GM21381 (cell line): Measurements from ENCODE around the gene PITPNC1.
"Not testable (repeated sequence)": the region's sequence is repeated elsewhere in the genome, so short reads cannot be mapped to it uniquely, and the experiment has no call there.

Experiments used
- ATAC-seq: cut with Tn5 transposase; IDR thresholded peaks from one replicate; pipeline ENCODE4 v1.9.1; 2021; ENCODE audit warnings: mild to moderate bottlenecking, moderate library complexity; ENCODE audit not compliant: unreplicated experiment

The PITPNC1 gene

DNA sequence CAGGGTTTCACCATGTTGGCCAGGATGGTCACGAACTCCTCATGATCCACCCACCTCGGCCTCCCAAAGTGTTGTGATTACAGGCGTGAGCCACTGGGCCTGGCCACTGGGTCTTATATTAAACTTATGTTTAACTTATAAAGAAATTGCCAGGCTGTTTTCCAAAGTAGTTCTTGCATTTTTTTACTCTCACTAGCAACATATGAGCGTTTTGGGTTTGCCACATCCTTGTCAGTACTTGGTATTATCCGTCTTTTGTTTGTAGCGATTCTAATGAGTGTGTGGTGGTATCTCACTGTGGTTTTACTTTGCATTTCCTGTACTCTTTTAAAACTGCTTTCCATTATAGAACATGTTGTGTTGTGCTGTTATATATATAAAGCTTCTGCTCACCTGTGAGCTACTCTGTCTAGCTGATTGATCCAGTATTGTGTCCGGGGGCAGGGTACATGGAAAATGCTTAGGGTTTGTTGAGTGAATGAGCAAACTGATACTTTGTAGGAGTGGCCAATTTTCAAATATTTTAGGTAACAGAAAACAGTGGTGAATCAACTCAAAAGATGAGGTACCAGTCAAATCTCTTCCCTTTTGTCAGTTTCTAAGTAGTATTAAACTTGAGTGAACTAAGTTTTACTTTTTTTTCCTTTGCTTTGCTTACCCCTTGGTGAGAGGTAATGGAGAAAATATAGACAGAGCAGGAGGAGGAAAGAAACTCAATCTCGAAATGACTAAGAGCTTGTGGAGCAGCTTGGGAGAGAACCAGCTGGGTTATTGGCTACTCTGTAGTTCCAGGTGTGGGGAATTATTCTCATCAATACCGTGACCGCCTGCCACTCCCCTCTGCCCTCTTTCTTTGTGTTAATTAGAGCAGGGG lies 75.8 kb downstream of the PITPNC1 start:
- no peak for ATAC-seq

- no peak for ATAC-seq
These were observed 79.0 kb downstream of the PITPNC1 start for GRCh38 chr17:67456103-67456502.

DNA sequence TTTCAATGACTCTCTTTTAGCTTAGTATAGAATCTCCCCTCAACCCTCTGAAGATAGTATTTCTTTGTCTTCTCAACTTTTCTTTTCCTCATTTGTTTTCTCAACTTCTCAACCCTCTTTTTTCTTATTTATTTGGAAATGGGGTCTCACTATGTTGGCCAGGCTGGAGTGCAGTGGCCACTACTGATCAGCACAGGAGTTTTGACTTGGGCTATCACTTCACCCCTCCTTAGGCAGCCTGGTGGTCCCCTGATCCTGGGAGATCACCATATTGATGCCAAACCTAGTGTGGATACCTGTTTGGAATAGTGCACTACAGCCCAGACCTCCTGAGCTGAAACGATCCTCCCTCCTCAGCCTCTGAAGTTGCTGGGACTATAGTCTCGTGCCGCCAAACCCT lies 79.8 kb downstream of the PITPNC1 start:
- no peak for ATAC-seq

- no peak for ATAC-seq
These were observed 81.1 kb downstream of the PITPNC1 start for GRCh38 chr17:67458203-67458602.

DNA sequence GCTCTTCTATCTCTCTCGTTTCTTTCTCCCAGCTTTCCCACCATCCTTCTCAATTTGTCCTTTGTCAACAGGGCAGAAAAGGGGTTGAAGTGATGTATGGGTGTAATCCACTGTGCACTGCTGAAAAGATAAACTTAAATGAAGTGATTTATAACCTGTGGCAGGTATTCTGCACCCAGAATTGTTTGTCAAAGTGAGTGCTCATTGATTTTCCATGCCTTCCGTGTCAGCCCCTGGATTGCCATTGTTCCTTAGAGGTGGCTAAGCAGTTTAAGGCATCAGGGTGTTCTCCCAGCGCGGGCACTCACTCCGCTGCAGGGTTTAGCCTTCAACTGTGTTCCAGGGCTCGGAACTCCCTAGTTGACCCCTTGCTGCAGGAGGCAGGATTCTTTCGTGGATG lies 82.9 kb downstream of the PITPNC1 start:
- no peak for ATAC-seq

- ATAC-seq, result no peak
These were observed 84.2 kb downstream of the PITPNC1 start for GRCh38 chr17:67461228-67461780.

DNA sequence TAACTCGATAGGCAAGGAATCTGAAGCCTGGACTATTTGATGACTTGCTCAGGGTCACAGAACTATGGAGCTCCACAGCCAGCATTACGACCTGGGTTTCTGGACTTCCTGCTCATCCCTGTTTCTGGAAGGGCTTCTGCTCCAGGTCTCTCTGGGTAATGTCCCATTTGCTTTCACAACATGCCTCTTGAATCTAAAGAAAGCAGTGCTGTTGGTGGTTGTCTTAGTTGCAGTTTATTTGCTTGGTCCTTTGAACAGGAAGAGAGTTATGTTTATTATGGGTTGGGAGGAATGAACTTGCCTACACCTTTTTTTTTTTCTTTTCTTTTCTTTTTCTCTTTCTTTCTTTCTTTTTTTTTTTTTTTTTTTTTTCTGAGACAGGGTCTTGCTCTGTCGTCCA lies 84.8 kb downstream of the PITPNC1 start:
- no peak for ATAC-seq

GRCh38 chr17:67466251-67466796 lies 89.2 kb downstream of the PITPNC1 start:
- ATAC-seq, result no peak

- no peak for ATAC-seq
These were observed 90.7 kb downstream of the PITPNC1 start for GRCh38 chr17:67467500-67468455.

GRCh38 chr17:67469208-67469980 lies 92.3 kb downstream of the PITPNC1 start:
- ATAC-seq, result no peak

DNA sequence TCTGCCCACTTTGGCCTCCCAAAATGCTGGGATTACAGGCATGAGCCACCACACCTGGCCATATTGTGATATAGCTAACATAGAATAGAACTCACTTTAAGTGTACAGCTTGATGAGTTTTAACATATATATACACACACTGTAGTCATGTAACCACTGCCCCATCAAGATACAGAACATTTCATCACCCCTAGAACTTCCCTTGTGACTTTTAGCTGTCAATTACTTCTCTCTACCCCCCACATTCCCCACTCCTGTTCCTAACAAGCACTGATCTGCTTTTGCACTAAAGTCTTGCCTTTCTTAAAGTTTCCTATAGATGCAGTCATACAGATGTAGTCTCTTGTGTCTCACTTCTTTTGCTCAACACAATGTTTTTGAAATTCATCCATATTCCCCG lies 93.1 kb downstream of the PITPNC1 start:
- ATAC-seq, result no peak

GRCh38 chr17:67471118-67471517 lies 94.0 kb downstream of the PITPNC1 start:
- ATAC-seq, result no peak

GRCh38 chr17:67472606-67473005 lies 95.5 kb downstream of the PITPNC1 start:
- ATAC-seq, result not testable (repeated sequence)

- no peak for ATAC-seq
These were observed 97.1 kb downstream of the PITPNC1 start for GRCh38 chr17:67474081-67474661.

- peak; percentile 57 for ATAC-seq
These were observed 98.3 kb downstream of the PITPNC1 start for GRCh38 chr17:67475161-67475937.

DNA sequence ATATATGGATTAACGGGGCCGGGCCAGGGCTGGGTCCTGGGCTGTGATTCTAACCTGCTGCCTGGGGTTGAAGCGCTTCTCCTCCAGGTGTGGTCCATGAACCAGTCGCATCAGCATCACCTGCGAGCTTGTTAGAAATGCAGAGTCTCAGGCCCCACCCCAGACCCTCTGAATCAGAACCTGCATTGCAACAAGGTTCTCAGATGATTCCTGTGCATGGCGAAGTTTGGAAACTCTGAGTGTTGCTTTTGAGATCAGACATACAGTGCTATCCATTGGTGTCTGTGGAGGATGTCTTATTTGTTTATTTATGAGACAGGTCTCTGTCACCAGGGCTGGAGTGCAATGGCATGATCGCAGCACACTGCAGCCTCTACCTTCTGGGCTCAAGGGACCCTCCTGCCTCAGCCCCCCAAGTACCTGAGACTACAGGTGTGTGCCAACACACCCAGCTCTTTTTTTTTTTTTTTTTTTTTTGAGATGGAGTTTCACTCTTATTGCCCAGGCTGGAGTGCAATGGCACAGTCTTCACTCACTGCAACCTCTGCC lies 99.8 kb downstream of the PITPNC1 start:
- ATAC-seq, result no peak

- no peak for ATAC-seq
These were observed 100.6 kb downstream of the PITPNC1 start for GRCh38 chr17:67477687-67478086.

GRCh38 chr17:67478401-67479041 lies 101.4 kb downstream of the PITPNC1 start:
- no peak for ATAC-seq
